GM12892 (cell line): Measurements from ENCODE around the gene SORCS3.

Experiments used
- POLR2A ChIP-seq: IDR thresholded peaks from 2 replicates; pipeline ENCODE4 v1.6.1; 2011; ENCODE audit warnings: low read depth, low read length, control low read depth
- POLR2AphosphoS5 ChIP-seq: IDR thresholded peaks from 2 replicates; pipeline ENCODE4 v1.6.1; 2011; ENCODE audit warnings: low read depth, low read length, control low read depth
- TAF1 ChIP-seq: IDR thresholded peaks from 2 replicates; pipeline ENCODE4 v1.6.1; 2011; ENCODE audit warnings: low read depth, mild to moderate bottlenecking, control low read depth, low read length, borderline replicate concordance

DNA sequence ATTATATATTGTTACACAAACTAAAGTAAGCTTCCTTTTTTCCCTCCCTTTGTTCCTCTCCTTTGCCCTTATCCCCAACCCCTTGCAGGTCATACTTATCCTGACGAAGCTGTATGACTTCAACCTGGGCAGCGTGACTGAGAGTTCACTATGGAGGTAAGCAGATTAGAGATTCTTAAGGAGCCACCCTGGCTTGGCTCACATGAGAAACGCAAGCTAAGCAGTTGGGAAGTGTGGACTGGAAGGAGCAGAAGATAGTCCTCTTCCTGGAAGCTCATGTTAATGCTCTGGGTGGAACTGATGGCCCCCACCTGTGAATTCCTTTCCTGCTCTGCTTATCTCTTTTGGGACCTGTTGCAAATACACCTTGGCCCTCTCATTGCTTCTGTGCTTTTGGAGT, 201.6 kb downstream of the SORCS3 start:
- no peak for TF ChIP-seq TAF1
- TF ChIP-seq POLR2A = no peak
- no peak for TF ChIP-seq POLR2AphosphoS5
